Mesenchymal stem cell (in vitro differentiated cells and primary cell): Measurements from ENCODE around the gene CIB2. TPM values are rescaled to one million over a fixed set of nuclear protein-coding genes. Genes with fewer than 3 reads are reported as not detected.

ENCODE experiments used
- small RNA-seq: library from polyadenylated mRNA; stranded (forward); fragments of <200 nt; extraction: miRNeasy Mini kit (QIAGEN cat#:217004); gene quantifications from one replicate; pipeline ENCODE3, GENCODE V24; 2013; ENCODE audit warnings: low read depth

The CIB2 gene

Small RNA genes lying within 50 kb of the gene (small RNA-seq; reads per million reads assigned to genes)
- not detected for gene RF00092
